Ishikawa (cell line): ENCODE measurements around the gene PIK3AP1.

Experiments
- CEBPB ChIP-seq: IDR thresholded peaks from 2 replicates; pipeline ENCODE4 v1.6.1; 2012
- CREB1 ChIP-seq: IDR thresholded peaks from 2 replicates; pipeline ENCODE4 v1.6.1; 2012; ENCODE audit warnings: low read depth
- EGR1 ChIP-seq: IDR thresholded peaks from 2 replicates; pipeline ENCODE4 v1.6.1; 2012
- EP300 ChIP-seq: IDR thresholded peaks from 2 replicates; pipeline ENCODE4 v1.6.1; 2012; ENCODE audit warnings: borderline replicate concordance
- FOXM1 ChIP-seq: IDR thresholded peaks from 2 replicates; pipeline ENCODE4 v1.6.1; 2012; ENCODE audit warnings: low read depth, borderline replicate concordance
- MAX ChIP-seq: IDR thresholded peaks from 2 replicates; pipeline ENCODE4 v1.6.1; 2012
- NFIC ChIP-seq: IDR thresholded peaks from 2 replicates; pipeline ENCODE4 v1.6.1; 2012
- RAD21 ChIP-seq: IDR thresholded peaks from 2 replicates; pipeline ENCODE4 v1.6.1; 2012; ENCODE audit warnings: low read depth
- REST ChIP-seq: IDR thresholded peaks from 2 replicates; pipeline ENCODE4 v1.6.1; 2012; ENCODE audit warnings: low read depth, mild to moderate bottlenecking
- TAF1 ChIP-seq: IDR thresholded peaks from 2 replicates; pipeline ENCODE4 v1.6.1; 2012; ENCODE audit warnings: low read depth, mild to moderate bottlenecking
- TCF12 ChIP-seq: IDR thresholded peaks from 2 replicates; pipeline ENCODE4 v1.6.1; 2012; ENCODE audit warnings: low read depth
- USF1 ChIP-seq: IDR thresholded peaks from 2 replicates; pipeline ENCODE4 v1.6.1; 2012
- YY1 ChIP-seq: IDR thresholded peaks from 2 replicates; pipeline ENCODE4 v1.6.1; 2012; ENCODE audit warnings: low read depth
- ZBTB7A ChIP-seq: IDR thresholded peaks from 2 replicates; pipeline ENCODE4 v1.6.1; 2012; ENCODE audit warnings: low read depth

- no peak for TF ChIP-seq RAD21
- no peak for TF ChIP-seq TCF12
- no peak for TF ChIP-seq EGR1
- no peak for TF ChIP-seq MAX
- no peak for TF ChIP-seq EP300
- no peak for TF ChIP-seq FOXM1
- no peak for TF ChIP-seq REST
- TF ChIP-seq TAF1, result no peak
- TF ChIP-seq CEBPB, result no peak
- TF ChIP-seq CREB1, result no peak
- TF ChIP-seq YY1, result no peak
- TF ChIP-seq NFIC, result no peak
- no peak for TF ChIP-seq USF1
- TF ChIP-seq ZBTB7A, result no peak
These were observed 143.2 kb downstream of the PIK3AP1 start for GRCh38 chr10:96577069-96577468.
